Smooth muscle cell of the brain vasculature (primary cell): ENCODE results near the gene ZNF519.

Experiments used
- DNase-seq: peaks from one replicate; pipeline ENCODE4 v3.0.0-alpha.2; 2012; ENCODE audit warnings: low read depth, low spot score

ZNF519 gene

DNA sequence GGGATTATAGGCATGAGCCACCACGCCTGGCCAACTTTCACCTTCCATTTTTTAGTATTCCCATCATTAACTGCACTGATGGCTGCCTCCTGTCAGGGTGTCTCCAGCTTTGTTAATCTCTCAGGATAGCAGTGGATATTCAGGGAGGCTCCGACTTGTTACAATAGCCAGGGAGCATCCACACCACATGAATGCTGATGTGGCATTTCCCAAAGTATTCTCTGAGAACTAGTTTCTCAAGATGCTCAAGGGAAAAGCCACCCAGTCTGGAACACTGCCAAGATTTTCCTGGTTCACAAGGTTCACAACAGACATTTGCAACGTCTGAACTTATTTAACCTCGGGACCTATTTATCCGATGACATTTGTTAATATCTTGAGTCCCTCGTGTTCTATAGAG is 33.8 kb downstream of the ZNF519 start:
- DNase-seq, result no peak

DNA sequence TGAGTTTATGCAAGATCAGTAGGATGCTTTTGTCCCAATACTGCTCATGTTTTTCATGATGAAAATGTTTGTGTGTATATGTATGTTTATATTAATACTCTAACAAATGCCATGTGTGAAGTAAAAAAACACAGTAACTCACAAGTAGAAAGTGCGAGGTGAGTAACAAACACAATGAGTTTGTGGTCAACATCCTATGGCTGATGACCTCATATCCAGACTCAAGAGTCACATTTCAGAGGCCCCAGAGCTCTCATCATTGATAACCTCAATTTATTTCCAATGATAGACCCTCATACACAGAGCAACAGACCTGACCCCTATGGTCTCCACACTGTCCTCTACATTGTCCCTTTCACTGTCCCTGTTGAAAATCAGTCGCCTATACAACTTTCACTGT is 34.5 kb downstream of the ZNF519 start:
- DNase-seq, result no peak

DNA sequence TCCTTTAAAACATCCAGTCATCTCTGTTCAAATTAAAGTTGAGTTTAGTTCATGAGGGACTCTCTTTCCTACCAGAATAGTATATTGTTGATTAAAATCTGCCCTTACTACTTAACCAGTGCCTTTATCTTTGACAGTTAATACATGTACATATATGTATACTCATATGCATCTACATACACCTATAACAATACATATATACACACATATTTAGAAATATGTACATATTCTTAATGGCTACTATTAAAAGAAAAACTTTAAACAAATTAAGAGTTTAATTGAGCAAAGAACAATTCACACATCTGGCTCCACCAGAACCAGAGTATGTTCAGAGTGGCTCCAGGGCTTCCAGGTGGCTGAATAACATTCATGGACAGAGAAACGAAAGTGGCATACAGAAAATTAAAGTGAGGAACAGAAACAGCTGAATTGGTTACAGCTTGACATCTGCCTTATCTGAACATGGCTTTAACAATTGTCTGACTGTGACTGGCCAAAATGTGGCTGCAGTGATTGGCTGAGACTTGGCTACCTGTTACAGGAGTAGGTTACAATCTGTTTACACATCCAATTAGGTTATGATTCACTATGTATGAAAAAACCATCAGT is 38.8 kb downstream of the ZNF519 start:
- DNase-seq, result no peak

DNA sequence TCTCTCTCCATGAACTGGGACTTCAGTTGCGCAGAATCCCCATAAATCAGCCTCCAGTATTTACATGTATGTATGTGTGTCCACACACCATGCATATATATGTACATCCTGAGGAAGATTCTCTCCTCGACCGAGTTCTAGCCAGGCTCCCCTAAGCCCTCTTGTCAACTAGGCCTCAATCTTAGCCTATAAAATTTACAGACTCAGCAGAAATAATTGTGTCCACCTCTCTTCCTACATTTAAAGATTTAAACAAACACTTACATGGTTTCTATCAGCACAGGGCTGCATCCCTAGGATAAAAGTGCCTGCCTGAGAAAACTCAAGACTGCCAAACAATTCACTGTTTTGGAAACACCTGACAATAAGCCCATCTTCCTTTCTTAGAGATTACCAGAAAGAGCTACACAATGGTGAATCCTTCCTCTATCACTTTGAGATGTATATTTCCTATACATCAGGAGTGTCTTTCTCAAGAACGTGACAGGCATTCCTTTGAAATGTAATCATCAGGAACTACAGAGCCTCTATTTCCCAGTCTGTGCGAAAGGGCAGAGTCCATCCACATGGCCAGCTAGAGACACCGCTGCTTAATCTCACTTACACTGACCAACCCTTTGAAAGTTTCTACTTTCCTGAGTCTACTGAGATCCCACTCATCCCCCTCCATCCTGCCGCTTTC is 39.5 kb downstream of the ZNF519 start:
- DNase-seq, result no peak

DNA sequence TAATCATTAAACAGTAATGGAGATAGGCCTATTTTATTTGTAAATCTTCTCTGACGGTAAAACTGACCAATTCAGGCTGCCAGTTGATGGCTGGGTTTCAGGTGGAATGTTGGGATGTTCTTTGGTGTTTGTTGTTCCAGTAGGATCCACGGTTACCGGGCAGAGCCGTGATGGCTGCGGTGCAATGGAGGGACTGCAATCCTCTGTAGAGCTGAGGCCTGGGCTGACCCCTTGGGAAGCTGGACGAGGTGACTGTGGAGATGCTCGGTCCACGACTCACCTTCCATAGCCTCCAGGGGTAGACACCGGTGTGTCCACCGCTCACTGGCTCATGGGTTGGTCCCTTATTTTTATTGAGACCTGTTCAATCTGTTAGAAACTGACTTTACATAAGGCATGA is 42.5 kb downstream of the ZNF519 start:
- DNase-seq, result no peak

DNA sequence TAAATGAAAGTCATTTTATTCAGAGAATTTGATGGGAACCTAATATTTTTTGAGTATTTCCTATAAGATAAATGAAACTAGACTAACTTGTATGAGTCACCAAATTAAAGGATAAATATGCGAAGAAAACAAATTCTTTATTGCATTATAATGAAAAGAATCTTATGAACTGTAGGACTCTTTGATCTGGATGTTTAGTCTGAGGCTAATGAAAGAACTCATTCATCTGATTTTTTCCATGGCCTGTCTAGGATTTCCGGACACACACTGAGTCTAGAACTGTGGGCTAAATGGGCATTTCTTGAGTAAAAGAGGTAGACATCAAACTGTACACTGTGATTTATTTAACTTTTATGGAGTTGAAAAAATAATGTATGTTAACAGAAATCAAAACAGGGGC is 43.0 kb downstream of the ZNF519 start:
- DNase-seq, result no peak

DNA sequence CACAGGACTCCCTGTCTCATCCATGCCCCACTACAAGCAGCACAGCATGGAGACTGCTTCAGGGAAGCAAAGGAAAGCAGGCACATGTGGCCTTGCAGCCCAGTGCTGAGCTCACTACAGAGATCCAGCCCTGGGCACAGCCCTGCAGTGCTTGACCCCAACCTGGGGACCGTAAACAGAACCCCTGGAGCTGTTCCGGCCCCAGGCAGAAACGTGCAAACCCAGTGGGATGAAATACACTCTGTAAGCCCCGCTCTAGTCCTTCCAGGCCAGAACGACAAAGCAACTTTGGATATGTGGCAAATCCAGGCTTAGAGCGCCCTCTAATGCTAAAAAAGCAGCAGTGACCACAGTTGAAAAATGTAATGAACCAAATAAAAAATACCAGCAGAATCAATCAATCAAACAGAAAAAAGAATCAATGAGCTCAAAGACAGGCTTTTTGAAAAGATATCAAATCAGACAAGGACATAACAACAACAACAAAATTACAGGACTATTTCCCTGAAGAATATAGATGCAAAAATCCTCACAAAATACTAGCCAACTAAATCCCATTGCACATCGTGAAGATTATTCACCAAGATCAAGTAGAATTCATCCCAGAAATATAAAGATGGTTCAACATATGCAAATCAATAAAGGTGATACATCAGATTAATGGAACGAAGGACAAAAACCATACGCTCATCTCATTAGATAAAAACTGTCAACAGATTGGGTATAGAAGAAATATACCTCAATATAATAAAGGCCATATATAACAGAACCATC is 45.6 kb downstream of the ZNF519 start:
- no peak for DNase-seq

DNA sequence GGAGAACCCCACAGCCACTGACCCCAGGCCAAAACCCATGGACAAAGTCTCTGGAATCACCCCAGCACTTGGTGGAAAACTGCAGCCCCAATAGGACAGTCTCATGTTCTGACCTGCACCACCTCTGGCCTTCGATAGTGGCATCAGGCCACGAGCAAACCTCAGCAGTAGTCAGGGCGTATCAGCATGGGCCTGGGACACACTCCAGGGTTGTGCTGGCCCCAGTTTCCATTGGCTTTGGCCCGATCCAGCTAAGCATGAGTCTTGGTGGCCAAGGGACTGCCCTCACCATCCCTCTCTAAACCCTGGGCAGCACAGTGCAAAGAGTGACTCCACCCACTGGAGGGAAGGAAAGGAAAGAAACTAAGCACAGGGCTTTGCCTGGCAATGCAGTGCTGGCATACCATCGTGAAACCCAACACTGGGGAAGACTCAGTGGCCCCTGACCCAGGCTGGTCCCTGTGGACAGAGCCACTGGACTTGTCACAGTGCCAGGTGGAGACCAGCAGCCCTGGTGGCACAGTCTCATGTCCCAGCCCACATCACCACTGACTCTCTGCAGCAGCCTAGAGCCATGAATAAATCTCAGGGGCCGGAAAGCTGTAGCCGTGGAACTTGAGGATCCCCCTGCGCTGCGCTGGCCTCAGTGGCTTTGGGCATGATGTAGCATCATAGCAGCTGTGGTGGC is 46.3 kb downstream of the ZNF519 start:
- DNase-seq, result no peak

DNA sequence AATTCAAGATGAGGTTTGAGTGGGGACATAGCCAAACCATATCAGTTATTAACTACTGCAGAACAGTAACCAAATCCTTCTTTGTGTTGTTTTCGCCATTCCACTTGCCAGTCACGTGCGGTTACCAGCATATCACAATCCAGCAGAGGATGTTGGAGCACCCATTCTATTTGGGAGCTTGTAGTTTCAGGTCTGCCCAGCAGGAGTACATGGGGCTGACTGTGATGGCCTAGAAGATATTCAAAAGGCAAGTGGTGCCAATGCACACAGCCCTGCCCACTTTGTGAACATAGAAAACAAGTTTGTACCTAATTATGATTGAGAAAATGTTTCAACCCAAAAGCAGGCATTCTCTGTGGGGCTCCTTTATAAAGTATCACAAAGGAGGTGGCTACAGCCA is 57.0 kb downstream of the ZNF519 start:
- DNase-seq, result no peak

DNA sequence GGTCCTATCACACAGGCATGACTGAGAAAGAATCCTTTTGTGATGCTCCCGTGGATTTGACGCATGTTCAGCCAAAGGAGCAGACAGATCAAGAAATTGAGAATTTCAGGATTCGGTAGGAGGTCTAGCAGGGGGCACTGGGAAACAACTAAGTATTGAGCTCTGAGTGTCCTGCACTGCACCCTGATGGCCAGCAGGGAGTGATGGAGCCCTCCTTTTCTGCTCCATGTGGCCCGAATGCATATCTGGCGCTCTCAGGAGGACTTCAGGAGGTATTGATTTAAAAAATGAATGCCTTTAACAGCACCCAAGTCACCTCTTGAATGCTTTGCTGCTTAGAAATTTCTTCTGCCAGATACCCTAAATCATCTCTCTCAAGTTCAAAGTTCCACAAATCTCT is 58.0 kb downstream of the ZNF519 start:
- no peak for DNase-seq

DNA sequence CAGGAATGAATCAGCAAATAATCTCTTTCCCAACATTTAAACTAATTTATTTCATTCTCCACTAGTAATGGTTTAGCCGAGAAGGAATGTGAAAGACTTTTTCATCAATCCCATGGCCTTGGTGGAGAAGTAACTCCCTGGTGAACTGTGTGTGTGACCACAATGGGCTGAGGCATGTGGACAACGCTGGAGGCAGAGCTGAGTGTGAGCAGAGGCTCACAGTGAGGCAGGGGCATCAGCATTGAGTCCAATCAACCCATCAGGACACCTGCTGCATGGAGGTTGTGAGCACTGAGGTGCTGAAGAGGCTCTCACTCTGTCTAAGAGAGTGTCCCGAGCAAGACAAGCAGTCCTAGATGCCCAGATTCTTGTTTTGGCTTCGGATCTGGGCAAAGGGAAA is 78.6 kb downstream of the ZNF519 start:
- DNase-seq, result no peak
